Subcutaneous adipose tissue (tissue), 4 donors: Measurements from ENCODE around the gene DGKD. TPM values are rescaled to one million over a fixed set of nuclear protein-coding genes. Genes with fewer than 3 reads are reported as not detected.

Experiments used
- total RNA-seq, 4 donors: library from RNA; depleted of rRNA; stranded (reverse); fragments of >200 nt; gene quantifications; one replicate each; pipeline ENCODE4 v1.1.0, GENCODE V29; 2016
- TF ChIP-seq, protein P1 (sequence below): fragments of 450-650 bp; IDR thresholded peaks from one replicate; pipeline ENCODE4 v1.5.1; 2016; ENCODE audit warnings: low read depth, mild to moderate bottlenecking, control low read depth, antibody characterized with exemption, moderate library complexity

The DGKD gene
- total RNA-seq, 4 donors from 2014 or later: 13.0 to 24.9 (median 17.8) TPM

DNA sequence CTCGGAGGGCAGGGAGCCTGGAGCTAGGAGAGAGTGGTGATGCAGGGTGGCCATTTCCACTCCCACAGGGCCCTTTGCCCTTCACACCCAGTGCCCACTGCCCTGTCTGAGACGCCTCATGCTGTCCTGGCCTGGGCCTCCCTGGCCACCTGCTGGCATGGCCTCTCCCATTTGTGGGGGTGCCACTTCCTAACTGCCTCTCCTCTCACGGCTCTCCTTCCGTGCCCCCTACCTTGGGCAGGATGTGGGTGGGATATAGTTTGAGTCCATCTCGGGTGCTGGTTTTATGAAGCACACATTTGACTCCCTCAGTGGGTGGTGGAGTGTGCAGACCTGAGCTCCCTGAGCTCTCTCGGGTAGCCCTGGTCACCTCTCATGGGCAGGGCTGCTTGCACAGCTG lies 46.0 kb downstream of the DGKD start:
- TF ChIP-seq, protein P1, sequence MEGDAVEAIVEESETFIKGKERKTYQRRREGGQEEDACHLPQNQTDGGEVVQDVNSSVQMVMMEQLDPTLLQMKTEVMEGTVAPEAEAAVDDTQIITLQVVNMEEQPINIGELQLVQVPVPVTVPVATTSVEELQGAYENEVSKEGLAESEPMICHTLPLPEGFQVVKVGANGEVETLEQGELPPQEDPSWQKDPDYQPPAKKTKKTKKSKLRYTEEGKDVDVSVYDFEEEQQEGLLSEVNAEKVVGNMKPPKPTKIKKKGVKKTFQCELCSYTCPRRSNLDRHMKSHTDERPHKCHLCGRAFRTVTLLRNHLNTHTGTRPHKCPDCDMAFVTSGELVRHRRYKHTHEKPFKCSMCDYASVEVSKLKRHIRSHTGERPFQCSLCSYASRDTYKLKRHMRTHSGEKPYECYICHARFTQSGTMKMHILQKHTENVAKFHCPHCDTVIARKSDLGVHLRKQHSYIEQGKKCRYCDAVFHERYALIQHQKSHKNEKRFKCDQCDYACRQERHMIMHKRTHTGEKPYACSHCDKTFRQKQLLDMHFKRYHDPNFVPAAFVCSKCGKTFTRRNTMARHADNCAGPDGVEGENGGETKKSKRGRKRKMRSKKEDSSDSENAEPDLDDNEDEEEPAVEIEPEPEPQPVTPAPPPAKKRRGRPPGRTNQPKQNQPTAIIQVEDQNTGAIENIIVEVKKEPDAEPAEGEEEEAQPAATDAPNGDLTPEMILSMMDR: no peak

DNA sequence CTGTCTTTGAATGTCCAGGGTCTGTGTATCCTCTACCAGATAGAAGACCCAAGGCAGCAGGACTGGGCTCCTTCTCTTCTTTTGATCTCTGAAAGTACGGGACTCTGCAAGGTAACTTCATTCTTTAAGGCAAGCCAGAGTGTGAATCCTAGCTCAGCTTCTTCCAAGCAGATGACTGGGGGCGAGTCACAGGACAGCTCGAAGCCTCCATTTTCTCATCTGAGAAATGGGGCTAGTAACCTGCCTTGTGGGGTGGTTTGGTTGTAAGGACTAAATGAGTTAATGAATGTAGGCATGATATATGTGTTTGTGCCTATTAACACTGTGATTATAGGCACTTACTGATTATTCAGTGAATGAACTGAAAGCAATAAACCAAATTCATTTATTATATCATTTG lies 46.7 kb downstream of the DGKD start:
- TF ChIP-seq, protein P1: no peak

DNA sequence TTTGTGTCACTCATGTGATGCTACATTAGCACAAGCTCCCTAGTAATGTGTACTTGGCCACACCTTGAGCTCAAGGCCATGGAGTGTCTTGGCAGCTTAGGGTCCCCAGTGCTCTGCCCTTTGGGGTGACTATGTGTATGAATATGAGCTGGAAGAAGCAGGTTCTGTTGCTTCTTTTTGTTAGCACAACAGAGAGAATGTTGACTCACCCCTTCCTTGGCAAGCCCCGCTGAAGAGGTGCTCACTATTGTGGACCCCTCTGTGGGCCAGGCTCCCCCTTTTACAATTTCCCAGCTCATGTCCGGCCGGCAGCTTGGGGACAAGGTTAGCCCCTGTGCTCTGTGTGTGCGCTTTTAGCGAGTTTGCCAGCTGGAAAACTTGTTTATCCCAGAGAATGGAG lies 48.1 kb downstream of the DGKD start:
- TF ChIP-seq, protein P1: no peak

DNA sequence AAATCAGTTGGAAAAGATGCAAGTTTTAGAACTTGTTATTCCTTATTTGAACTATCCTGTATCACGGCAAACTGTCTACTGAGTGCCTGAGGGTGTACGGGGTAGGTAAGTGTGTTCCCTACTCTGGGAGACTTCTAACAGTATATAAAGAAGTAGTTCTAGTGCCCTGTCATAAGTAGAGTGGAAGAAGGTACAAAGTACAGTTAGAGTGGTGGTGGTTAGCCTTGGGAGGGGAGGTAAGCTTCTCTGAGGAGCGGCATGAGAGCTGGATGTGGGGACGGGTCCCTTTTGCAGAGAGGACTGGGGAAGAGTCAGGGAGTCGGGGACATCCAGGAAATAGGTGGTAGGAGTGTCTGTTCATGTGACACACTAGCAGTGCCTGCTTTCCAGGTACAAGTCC lies 48.5 kb downstream of the DGKD start:
- TF ChIP-seq, protein P1: no peak

DNA sequence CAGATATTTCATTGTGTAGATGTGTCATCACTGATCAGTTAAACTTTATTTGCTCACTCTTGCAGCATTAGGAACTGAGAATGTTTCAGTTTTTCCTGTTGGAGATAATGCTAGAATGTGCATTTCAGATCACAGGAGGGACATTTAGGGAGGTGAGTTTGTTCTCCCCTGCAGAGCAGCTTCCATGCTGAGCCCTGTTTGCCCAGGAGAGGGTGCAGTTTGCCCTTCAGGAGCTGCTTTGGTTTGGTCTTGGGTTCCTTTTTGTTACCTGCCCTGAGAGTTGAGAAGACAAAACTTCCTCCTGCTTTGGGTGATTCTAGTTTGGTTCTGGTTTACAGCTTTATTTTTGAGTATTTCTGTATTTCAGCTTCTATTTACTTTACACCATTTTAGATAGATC lies 49.9 kb downstream of the DGKD start:
- TF ChIP-seq, protein P1: no peak

DNA sequence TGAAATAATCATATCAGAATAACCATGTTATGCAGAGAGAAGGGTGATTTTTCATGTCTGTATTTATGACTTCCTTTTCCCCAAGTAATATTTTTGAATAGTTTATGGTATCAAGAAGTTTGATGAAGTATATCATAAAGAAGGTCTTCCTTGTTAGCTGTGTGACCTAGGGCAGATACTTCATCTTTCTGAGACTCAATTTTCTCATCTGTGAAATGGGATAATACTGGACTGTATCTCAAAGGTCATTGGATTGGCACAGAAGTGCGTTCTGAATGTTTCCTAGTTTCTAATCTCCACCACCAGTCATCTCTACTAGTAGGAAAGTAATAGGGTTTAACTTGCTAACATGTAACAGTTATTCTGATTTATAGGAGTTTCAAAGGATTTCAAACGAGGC lies 52.6 kb downstream of the DGKD start:
- TF ChIP-seq, protein P1: no peak

DNA sequence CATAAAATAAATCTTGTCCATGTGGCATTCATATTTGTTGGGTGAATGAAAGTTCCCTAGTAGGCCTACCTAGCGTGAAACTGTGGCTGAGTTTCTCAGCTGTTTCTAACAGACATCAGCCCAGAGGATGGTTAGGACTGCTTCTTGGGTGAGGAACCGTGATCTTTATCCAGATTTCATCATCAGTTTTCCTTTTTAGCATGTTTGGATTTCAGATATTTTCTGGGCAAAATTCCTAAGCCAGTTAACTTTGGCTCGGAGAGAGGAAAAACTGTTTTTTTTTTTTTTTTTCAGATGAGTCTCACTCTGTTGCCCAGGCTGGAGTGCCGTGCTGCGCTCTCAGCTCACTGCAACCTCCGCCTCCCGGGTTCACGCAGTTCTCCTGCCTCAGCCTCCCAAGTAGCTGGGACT lies 53.5 kb downstream of the DGKD start:
- TF ChIP-seq, protein P1: no peak
